ENCODE results near the gene CLNS1A. TPM values are rescaled to one million over a fixed set of nuclear protein-coding genes. Genes with fewer than 3 reads are reported as not detected.
"Not testable (repeated sequence)": the region's sequence is repeated elsewhere in the genome, so short reads cannot be mapped to it uniquely, and the experiment has no call there.

The CLNS1A gene, protein sequence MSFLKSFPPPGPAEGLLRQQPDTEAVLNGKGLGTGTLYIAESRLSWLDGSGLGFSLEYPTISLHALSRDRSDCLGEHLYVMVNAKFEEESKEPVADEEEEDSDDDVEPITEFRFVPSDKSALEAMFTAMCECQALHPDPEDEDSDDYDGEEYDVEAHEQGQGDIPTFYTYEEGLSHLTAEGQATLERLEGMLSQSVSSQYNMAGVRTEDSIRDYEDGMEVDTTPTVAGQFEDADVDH
- total RNA-seq = 75.2 TPM

DNA sequence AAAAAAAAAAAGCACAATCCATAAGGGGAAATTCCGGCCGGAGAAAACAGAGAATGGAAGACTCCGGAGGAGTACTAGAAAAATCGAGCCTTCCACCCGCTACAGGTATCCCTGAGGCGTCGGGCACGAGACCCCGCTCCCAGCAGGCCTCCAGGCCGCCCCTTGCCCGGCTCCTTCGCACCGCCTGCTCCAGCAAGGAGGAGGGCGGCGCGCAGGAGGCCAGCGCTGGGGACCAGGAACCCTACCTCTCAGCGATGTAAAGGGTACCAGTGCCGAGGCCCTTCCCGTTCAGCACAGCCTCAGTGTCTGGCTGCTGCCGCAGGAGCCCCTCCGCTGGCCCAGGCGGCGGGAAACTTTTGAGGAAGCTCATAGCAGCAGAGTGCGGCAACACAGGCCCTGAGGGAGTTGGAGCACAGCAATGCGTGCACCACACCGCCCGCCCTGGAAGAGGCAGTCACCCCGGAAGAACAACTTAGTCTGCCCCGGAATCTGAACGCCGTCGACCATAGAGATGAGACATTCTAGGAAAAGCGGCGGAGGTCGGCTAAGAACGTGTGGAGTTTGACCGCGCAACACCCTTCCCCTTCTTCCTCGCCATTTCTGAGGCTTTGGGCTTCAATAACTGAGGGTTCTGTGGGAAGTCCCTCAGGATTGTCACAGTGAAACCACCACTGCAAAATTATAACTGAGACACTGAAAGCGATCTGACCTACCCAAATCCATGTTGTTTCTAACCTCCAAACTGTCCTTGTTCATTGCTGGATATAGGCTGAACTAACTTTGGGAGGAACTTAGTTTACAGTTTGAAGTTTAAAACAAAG, at the start of gene CLNS1A:
TSS of gene CLNS1A (minus strand) at position 450 of the 821 bp plus-strand sequence. CDS start at position 370, 80 bp downstream.
- peak; percentile 85 for DNase-seq (ENCODE audit: low spot score)

DNA sequence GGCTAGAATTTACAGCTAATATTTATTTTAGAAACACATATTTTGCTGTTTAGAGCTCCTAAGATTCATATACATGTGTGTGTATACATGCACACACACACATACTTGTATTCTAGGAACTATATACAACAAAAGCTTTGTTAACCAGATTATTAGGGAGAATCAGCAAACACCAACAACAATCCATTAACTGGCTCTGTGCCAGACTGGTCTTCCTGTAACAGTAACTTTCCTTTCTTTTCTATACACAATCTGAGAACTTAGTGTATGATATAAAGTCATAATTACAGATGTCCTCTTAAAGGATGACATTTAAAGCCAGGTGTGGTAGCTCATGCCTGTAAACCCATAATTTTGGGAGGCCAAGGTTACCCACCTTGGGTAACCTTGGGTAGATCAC, 49.5 kb upstream of the CLNS1A start:
- no peak for DNase-seq (ENCODE audit: low spot score)

DNA sequence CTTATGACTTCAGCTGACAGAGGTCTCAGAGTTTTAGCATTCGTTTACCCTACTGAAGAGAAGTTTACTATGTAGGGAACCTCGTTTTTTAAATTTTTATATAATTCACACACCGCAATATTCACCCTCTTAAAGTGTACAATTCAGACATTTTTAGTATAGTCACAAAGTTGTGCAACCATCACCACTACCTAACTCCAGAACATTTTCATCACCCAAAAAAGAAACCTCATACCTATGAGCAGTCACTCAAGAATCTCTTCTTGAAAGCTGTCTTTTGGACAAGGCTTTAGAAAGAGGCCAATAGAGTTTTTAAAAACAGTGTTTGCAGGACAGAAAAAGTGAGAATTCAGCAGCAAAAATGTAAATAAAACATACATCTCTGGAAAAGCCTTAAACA, 39.5 kb upstream of the CLNS1A start:
- DNase-seq (ENCODE audit: low spot score) = no peak

DNA sequence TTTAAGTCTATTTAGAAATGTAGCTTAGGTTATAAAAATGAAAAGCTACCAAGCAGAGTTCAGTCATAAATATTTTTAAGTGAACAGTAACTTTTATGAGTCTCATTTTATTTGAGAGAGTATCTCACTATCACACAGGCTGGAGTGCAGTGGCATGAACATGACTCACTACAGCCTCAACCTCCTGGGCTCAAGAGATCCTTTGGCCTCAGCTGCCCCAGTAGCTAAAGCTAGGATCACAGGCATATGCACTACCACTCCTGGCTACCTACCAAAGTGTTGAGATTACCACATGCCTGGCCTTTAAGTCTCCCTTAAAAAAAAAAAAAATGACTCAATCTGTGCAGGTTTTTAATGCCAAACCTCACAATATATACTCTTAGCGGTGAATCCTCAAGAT, 34.7 kb upstream of the CLNS1A start:
- no peak for DNase-seq (ENCODE audit: low spot score)

DNA sequence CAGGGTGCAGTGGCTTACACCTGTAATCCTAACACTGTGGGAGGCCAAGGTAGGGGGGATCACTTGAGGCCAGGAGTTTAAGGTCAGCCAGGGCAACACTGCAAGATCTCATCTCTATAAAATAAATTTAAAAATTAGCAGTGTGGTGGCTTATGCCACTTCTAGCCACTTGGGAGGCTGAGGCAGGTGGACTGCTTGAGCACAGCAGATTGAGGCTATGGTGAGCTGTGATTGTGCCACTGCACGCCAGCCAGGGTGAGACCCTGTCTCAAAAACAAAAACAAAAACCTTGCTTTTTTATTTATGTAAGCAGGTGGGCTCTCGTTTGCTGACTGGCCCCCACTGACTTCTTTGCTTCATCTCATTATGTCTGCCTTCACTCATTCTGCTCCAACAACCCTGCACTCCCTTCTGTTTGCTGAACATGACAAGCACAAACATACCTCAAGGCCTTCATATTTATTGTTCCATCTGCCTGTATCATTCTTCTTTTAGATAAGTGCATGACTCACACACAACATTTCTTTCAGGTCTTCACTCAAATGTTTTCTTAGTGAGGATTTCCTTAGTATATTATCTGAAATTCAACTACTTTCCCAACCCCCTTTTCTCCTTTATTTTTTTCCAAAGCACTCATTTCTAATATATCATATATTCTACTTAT, 32.4 kb upstream of the CLNS1A start:
- DNase-seq (ENCODE audit: low spot score) = no peak

DNA sequence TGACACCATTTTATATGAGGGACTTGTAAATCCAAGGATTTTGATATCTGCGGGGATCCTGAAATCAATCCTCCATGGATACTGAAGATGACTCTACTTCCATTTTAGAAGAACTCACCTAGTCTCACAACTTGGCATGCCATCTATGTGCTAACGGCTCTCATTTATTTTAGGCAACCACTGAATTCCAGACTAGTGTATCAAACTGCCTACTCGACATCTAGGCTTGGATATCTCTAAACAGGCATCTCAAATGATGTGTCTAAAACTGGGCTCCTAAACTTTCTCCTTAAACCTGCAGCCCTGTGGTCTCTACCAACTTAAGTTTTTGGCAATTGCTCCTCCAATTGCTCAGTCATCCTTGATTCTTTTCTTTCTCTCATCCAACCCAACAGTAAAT, 31.2 kb upstream of the CLNS1A start:
- DNase-seq (ENCODE audit: low spot score) = no peak

DNA sequence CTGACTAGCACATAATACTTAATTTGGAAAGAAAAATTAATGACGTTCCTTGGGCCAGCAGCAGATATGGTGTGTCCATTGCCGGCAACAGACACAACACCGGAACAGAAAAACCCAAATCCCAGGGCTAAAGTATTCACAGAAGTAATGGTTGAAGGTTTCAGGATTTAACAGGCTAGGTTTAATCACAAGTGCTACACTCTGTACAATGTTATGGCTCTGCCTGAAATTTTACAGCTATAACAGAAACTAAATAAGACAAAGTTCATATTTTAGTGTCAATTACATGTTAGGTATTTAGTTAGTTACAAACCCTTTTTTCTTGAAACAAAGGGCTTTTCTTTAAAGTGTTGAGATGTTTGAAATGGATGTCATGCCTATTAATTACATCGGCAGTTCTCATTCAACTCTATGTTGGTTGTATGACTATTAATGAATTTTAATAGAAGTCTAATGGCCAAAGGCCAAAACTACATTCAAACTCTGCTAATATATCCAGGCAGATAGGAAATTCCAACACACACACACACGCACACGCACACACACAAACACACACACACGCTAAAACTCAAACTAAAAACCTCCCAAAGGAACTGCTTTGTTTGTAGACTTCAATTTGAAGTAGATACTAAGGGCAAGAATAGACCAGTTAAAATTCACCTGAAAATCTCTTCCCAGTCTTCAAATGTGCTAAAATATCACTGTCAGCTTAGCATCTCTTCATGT, 27.8 kb upstream of the CLNS1A start:
- DNase-seq (ENCODE audit: low spot score) = no peak

DNA sequence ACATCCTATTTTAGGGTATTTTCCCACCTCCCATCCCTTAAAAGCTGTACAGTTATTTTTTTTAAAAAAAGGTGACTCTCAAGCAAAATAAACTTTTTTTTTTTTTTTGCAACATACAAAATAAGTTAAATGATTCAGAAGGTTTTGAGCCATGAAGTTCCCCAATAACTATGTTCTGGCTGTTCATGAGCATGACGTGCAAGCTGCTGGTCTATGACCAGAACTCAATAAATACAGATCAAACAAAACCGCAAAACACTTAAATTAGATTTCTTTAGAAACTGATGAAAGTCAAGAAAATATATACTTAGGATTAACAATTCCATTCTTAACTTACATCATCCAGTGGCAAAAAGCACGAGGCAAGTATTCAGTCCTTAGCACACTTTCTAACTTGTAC, 24.1 kb upstream of the CLNS1A start:
- DNase-seq (ENCODE audit: low spot score) = no peak

DNA sequence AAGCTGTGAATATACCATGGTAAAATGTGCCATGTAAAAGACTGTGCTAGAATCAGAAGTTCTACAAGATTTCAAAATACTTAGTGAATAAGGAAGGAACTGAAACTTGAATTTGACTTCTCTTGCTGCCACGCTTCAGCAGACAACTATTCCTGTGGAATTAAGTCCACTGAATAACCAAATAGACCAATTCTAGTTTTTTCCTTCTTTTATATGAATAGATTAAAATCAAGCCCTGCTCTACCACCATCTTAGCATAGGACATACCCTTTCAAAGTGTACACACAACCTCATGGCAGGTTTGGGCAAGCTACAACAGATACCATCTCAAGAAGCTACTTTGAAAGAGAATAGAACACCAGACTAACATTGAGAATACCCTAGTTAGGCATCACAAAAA, 23.4 kb upstream of the CLNS1A start:
- no peak for DNase-seq (ENCODE audit: low spot score)

DNA sequence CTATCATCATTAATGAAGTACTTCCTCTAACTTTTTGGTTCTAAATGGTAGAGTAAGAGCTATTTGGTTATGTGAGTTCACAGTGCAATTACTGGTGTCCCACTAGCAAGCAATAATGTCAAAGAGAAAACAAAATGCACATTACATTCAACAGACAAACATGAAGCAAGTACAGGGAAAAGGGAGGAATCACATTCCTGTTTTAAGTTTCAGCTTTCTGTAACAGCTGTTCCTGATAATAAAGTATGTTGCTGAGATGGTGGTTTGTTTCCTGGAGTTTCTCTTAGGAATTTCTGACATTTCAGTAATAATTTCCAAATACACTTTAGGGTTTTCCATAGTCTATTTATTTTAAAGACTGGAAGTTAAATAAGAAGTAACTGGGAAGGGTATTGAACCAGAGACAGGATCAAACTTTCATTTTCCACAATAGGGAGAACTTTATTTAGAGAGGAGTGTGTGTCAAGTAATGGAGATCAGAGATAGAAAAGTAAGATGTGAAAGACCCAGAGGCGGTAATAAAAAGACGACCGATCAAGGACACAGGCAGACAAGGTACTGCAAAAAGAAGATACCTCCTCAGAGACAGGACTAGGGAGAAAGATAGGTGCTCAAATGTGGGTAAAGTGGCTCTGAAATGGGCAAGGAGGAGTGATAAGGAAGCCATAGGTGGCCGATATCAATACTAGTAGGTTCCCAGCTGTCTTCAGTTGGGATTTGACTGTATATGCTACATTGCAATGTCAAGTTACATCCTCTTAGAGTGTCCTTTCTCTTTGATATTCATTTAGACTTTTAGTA, 20.8 kb upstream of the CLNS1A start:
- no peak for DNase-seq (ENCODE audit: low spot score)

DNA sequence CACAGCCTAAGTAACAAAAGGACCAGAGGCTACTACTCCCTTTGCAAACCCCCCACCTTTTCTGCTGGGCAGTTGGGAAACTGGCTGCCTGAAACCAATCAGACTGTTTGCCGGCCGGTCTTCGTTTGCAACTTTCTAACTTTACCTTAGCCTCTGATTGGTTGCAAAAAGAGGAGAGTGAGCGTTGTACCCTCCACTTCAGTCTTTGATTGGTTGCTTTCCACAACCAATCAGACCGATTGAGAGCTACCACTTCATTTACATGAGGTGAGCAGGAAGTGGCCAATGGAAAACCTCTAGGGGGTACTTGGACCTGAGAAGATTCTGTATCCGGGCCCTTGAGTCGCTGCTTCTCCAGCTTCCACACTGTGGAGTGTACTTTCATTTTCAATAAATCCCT, 18.8 kb upstream of the CLNS1A start:
- DNase-seq (ENCODE audit: low spot score) = no peak

DNA sequence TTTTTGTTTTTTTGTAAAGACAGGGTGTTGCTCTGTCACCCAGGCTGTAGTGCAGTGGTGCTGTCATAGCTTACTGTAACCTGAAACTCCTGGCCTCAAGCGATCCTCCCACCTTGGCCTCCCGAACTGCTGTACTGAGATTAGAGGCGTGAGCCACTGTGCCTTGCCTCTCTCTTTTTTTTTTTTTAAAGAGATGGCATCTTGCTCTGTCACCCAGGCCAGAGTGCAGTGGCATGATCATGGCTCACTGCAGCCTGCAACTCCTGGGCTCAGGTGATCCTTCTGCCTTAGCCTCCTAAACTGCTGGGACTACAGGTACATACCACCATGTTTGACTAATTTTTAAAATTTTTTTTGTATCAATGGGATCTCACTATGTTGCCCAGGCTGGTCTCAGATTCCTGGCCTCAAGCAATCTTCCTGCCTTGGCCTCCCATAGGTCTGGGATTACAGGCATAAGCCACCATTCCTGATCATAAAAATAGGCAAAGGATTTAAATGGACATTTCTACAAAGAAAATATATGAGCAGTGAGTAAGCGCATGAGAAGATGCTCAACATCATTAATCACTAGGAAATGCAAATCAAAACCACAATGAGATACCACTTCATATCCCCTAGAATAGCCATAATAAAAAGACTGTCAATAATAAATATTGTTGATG, 17.3 kb upstream of the CLNS1A start:
- DNase-seq (ENCODE audit: low spot score) = no peak

DNA sequence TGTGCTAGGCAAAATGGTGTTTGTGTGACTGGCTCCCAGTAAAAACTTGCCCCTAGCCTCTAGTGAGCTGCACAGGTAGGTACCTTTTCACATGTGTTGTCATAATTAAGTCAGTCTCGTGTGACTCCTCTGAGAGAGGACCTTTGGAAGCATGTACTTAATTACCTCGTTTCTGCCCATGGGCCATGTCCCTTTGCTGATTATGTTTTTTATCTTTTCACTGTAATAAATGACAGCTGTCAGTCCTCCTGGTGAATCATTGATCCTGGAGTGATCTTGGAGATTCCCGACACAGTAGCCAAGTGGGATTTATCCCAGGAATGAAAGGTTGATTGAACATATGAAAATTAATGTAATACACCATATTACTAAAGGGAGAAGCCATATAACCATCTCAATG, 12.5 kb upstream of the CLNS1A start:
- DNase-seq (ENCODE audit: low spot score) = no peak

DNA sequence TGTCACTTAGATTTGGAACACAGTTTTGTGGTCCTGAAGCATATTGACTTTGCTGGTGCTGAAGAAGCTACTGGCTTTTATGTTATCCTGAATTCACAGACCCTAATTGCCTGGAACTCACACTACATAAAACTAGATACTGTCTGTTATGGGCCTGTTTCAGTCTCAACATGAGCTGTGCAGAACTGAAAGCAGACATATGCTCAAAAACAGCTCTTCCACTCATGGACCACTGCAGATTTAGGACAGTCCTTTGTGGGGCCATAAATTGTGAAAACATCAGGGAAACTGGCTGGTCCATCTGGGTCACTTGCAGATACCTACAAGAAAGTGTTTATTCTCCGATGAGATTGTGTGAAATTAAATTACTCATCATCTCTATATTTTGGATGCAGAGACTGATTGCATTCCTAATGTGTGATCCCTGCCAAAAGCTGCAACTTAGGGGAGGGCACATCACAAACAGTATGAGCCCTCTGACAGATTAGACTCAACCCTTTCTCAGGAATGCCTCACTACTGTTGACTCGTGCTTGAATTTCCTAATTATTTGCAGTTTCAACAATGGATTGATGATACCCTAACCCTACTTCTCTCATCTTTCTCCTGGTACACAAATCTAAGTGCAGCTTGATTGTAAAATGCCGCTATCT, 10.2 kb upstream of the CLNS1A start:
- no peak for DNase-seq (ENCODE audit: low spot score)

DNA sequence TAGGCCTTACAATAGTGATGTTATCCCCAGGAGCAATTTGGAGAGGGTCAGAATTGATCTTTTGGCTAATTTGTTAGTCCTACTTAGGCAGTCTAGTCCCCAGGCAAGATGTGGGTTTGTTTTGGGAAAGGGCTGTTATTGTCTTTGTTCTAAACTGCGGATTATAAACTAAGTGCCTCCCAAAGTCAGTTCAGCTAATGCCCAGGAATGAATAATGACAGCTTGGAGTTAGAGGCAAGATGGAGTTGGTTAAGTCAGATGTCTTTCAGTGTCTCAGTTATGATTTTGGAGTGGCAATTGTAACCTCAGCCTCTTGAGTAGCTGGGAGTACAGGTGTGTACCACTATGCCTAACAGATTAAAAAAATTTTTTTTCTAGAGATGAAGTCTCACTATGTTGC, 7.3 kb upstream of the CLNS1A start:
- DNase-seq (ENCODE audit: low spot score) = no peak

DNA sequence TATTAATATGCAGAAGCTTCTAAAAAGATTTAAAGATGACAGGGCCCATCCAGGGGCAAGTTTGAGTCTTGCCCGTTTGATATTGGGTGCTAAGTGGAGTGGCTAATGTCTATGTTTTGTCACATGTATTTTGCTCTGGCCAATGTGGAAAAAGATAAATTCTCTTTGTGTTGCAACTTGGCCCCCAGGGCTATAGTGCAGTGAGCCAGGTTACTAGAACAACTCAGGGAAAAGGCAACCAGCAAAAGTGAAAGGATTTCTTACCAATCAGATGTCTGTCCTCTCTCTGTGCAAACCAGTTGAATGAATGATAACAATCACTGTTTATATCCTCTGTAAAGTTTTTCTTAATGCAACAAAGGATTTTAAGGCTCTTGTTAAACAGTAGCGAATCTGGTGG, 4.6 kb upstream of the CLNS1A start:
- DNase-seq (ENCODE audit: low spot score) = no peak

DNA sequence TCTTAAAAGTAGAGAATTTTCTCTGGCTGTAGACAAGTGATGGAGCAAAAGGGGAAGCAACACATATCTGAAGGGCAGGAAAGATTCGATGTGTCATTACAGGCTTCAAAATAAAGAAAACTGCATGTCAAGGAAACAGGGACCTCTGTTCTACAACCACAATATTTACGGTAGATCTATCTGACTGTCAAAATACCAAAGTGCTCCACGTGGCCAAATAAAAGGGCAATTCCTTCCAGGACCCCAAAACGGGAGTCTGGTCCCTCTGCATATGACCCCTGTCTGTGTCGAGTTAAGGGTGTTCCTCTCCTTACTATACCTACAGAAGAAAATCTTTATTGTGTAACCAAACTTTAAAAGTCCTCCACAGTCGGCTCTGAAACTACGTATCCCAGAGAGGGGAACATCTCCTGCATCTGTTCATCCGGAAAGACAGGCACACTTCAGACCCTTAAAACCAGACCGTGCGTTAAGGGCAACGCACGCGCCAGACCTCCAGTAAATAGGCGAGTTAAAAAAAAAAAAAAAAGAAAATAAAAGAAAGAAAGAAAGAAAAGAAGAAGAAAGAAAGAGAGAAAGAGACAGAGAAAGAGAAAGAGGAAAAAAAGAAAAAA, 756 bp downstream of the CLNS1A start:
- no peak for DNase-seq (ENCODE audit: low spot score)

DNA sequence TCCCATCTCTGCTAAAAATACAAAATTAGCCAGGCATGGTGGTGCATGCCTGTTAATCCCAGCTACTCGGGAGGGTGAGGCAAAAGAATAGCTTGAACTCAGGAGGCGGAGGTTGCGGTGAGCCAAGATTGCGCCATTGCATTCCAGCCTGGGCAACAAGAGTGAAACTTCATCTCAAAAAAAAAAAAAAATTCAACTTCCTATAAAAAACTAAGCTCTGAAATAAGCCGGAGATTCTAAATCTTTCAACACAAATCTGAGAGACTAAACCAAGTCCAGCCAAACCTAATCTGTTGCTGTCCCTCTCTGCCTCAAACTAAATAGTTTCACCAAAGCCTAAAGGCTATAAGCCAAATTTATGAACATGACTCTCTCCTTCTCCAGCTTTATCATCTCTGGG, 3.7 kb downstream of the CLNS1A start:
- not testable (repeated sequence) for DNase-seq (ENCODE audit: low spot score)

DNA sequence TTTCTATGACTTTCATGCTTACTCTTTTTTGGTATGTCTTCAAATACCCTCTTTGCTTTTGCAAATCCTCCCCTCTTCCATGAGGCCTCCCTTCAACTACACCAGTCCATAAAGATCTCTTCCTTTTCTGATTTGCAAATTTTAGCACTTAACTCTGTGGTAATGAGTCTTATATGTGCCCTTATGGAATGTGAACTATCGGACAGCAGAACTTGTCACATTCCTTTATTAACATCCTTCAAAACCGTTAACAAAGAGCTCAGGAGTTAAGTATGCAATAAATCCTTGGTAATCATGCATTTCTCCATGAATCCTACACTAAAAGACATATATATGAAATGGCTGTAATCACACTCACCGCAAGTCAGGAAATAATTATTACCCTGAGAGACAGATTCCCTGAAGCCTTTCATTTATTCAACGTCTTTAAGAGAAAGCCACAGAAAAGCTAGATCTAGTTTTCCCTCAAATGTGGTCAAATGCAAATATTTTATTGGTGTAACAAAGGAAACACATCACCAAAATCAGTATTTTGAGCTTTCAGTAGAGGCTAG, 7.4 kb downstream of the CLNS1A start:
- no peak for DNase-seq (ENCODE audit: low spot score)

All from mucosa of gallbladder (tissue), 1 donor.